GM10266 (cell line): ENCODE measurements around the gene ZC3H12A.
A peak's percentile ranks its signal among the peaks of the same experiment; 100 is the strongest.

Experiments used
- DNase-seq: peaks from one replicate; pipeline ENCODE4 v3.0.0; 2012; ENCODE audit errors: extremely low spot score
- TF ChIP-seq, protein P1 (sequence below): IDR thresholded peaks from 2 replicates; pipeline ENCODE4 v1.5.1; 2012; ENCODE audit warnings: mild to moderate bottlenecking, low read depth; ENCODE audit not compliant: control insufficient read depth, insufficient read depth; ENCODE audit errors: missing control alignments

Gene ZC3H12A

DNA sequence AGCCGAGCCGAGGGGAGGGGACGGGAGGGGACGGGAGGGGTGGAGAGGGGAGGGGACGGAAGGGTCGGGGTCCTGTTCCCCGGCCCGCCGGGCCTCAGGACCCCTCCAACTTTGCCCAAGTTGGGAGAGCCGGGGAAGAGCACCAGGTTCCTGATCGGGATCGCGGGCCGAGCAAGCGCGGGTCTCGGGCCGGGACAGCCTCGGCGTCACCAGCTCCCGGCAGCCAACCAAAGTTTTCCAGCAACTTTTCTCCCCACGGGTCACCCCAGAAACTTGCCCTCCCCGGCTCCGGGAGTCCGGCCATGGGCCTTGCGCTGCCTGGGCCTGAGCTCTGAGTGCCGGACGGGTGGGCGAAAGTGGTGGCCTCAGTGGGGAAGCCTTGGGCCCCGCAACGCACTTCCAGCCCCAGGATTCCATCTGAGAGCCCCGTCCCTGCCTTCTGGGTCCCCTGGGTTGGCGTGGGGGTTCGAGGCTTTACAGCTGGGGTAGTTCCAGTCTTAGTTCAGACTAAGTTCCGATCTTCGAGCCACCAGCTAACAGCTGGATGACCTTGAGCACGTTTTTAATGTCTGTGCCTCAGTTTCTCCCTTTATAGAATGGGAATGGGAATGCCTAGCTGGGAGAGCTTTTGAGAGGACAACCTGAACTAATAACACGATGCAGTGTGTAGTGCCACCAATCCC lies 458 bp downstream of the ZC3H12A start:
- TF ChIP-seq, protein P1, sequence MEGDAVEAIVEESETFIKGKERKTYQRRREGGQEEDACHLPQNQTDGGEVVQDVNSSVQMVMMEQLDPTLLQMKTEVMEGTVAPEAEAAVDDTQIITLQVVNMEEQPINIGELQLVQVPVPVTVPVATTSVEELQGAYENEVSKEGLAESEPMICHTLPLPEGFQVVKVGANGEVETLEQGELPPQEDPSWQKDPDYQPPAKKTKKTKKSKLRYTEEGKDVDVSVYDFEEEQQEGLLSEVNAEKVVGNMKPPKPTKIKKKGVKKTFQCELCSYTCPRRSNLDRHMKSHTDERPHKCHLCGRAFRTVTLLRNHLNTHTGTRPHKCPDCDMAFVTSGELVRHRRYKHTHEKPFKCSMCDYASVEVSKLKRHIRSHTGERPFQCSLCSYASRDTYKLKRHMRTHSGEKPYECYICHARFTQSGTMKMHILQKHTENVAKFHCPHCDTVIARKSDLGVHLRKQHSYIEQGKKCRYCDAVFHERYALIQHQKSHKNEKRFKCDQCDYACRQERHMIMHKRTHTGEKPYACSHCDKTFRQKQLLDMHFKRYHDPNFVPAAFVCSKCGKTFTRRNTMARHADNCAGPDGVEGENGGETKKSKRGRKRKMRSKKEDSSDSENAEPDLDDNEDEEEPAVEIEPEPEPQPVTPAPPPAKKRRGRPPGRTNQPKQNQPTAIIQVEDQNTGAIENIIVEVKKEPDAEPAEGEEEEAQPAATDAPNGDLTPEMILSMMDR, result no peak
- no peak for DNase-seq

DNA sequence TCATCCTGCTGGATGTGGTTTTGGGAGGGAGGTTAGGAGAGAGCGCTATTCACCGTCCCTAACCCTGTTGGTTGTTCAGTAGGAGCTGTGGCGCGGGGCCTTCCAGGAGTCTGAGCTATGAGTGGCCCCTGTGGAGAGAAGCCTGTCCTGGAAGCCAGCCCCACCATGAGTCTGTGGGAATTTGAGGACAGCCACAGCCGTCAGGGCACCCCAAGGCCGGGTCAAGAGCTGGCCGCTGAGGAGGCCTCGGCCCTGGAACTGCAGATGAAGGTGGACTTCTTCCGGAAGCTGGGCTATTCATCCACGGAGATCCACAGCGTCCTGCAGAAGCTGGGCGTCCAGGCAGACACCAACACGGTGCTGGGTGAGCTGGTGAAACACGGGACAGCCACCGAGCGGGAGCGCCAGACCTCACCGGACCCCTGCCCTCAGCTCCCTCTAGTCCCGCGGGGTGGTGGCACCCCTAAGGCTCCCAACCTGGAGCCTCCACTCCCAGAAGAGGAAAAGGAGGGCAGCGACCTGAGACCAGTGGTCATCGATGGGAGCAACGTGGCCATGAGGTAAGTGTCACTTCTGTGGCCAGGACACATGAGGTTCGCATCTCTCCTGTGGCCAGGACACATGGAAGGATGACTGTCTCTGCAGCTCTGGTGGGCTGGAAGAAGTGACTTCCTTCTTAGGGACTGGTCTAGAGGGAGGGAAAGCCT lies 1.2 kb downstream of the ZC3H12A start:
- TF ChIP-seq, protein P1, result no peak
- no peak for DNase-seq

DNA sequence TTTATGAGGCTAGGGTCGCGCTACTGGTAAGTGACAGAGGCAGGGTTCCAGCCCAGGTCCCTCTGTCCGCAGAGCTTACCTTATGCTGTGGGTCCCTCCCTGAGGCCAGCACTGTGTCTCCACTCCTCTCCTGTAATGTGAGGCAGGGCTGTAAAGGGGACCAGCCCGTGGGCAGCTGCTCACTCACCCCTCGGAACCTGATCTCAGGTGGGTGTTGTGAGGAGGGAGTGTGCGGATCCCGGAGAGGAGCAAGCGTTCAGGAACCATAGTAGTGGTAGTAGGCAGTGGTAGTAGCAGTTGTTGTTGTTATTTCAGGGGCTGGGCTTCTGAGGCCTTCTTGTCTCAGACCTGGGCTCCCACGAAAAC lies 1.7 kb downstream of the ZC3H12A start:
- TF ChIP-seq, protein P1, result no peak
- DNase-seq, result no peak

DNA sequence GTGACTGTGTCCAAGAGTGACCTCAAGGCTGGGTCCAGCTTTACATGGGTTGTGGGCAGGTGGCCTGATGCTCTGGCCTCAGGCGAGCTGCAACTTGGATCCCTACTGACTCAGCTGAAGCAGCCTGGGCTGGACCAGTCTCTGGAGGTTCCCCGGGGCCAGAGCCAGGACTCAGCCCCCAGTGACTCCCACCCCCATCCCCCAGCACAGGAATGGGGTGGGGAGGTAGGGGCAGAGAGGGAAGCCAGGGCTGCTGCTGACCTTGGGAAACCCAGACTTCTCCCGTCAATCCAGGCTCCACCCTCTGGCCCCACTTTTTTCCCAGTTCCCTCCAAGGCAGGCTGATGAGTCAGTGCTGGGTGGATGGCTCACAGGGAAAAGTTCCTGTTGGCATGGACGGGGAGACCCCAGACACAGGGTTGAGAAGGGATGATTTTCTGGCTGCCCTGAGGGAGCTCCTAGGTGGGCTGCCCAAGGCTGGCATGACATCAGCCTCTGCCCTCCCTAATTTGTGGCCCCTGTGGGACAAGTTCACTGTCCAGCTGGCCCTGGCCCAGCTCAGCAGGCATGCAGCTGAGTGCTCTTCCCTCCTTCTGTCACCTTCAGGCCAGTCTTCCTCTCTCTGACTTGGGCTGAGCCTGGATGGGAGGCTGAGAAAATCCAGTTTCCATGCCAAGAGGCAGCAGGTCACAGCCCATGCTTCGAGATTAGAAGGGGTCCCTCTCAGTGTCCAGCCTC lies 2.2 kb downstream of the ZC3H12A start:
- TF ChIP-seq, protein P1, result no peak
- no peak for DNase-seq

DNA sequence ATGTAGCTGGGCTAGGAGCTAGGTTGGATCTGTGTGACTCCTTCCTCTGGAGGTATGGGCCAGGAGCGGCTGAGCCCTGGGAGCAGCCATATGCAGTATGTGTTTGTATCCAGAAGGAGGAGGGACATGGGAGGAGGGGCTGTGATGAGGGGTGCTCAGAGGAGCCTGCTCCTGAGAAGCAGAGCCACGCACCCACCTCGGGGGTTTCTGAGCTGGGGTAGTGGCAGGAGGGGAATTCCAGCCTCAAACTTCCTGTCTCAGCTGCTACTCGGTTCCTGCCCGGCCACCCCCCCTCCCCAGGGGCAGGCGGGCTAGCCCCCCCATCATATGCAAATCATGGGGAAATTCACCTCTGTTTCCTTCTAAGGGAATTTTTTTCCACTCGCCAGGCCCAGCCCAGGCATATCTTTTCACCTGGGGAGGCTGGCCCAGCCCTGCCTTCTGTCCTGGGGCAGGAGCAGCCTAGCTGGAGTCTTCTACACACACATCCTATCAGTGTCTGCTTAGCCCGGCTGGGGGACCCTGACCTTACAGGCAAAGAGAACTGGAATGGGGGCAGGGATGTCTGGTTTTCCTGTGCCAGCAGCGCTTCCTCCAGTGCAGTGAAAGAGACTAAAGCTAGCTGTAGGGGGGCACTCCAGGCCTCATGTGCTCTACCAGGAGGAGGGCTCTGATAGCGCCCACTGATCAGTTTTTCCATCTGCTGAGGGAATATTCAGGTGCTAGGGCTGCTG lies 3.0 kb downstream of the ZC3H12A start:
- TF ChIP-seq, protein P1, result no peak
- DNase-seq, result peak; percentile 86

DNA sequence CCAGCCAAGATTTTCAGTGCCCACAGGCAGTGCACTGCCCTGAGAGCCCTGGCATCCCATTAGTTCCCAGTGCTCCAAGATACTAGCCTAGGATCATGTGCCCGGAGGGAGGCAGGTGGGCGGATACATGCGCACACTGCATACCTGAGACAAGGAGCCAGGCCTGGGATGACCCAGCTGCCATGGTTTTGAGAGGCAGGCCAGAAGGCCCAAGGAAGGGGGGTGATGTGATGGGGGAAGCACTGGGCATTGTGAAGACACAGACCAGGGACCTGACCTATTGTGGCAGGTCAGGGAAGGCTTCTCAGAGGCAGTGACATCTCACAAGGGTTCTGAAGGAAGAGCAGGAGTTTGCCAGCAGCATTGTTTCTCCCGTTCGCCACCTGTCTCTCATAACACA lies 3.6 kb downstream of the ZC3H12A start:
- TF ChIP-seq, protein P1, result no peak

More for the DNA sequence above, 3.6 kb downstream of the ZC3H12A start:
- no peak for DNase-seq
